MCF 10A (cell line): ENCODE data around the gene LIN28A. TPM values are rescaled to one million over a fixed set of nuclear protein-coding genes. Genes with fewer than 3 reads are reported as not detected.

Experiments
- BruUV-seq: library from RNA; stranded (reverse); fragments of 400-500 nt; replicated peaks from 2 replicates; lab custom pipeline; 2021; lab: Mats Ljungman, UMichigan
- CTCF ChIA-PET: fragments of 300-600 bp; sonication (Branson Sonifier 250); formaldehyde crosslinking; extraction: SDS; loops from one replicate; lab custom pipeline; 2021; ENCODE audit warnings: antibody characterized with exemption, inconsistent platforms; lab: Yijun Ruan, JAX
- POLR2A ChIA-PET: fragments of 300-600, 350-650 bp; sonication (Branson Sonifier 250); formaldehyde crosslinking; extraction: SDS; loops from one replicate; lab custom pipeline; 2020; ENCODE audit warnings: antibody characterized with exemption, inconsistent platforms; lab: Yijun Ruan, JAX
- DNase-seq: peaks from one replicate; pipeline ENCODE4 v3.0.0-alpha.2; 2018; ENCODE audit not compliant: unreplicated experiment
- H3K27ac Mint-ChIP-seq: one replicate; pipeline ENCODE4 v1.8.0; 2022; ENCODE audit warnings: mild to moderate bottlenecking, low read depth, mixed read lengths; ENCODE audit not compliant: unreplicated experiment
- H3K27me3 Mint-ChIP-seq: one replicate; pipeline ENCODE4 v1.8.0; 2022; ENCODE audit warnings: mixed read lengths; ENCODE audit not compliant: insufficient read depth, unreplicated experiment
- H3K36me3 Mint-ChIP-seq: one replicate; pipeline ENCODE4 v1.8.0; 2022; ENCODE audit warnings: mild to moderate bottlenecking, moderate library complexity, mixed read lengths; ENCODE audit not compliant: insufficient read depth, unreplicated experiment
- H3K4me1 Mint-ChIP-seq: one replicate; pipeline ENCODE4 v1.8.0; 2022; ENCODE audit warnings: mixed read lengths; ENCODE audit not compliant: insufficient read depth, unreplicated experiment
- H3K4me3 Mint-ChIP-seq: one replicate; pipeline ENCODE4 v1.8.0; 2022; ENCODE audit warnings: mild to moderate bottlenecking, moderate library complexity, mixed read lengths; ENCODE audit not compliant: unreplicated experiment
- H3K9me3 Mint-ChIP-seq: one replicate; pipeline ENCODE4 v1.8.0; 2022; ENCODE audit warnings: mixed read lengths; ENCODE audit not compliant: unreplicated experiment
- intact Hi-C: fragments of 100-400 bp; cut with micrococcal nuclease; formaldehyde crosslinking; loops from 2 replicates; pipeline ENCODE4 v1.14.1; 2022
- total RNA-seq: library from RNA; stranded (reverse); gene quantifications from 2 replicates; pipeline ENCODE4 v1.2.3, GENCODE V29; 2022
- TF ChIP-seq, protein P1 (sequence below): fragments of 200-600 bp; IDR thresholded peaks from one replicate; pipeline ENCODE4 v1.8.0; 2022; ENCODE audit warnings: antibody characterized with exemption, mild to moderate bottlenecking; ENCODE audit not compliant: unreplicated experiment

LIN28A gene
- total RNA-seq, 1 experiment from 2014 or later = not detected

GRCh38 chr1:26395754-26396153, 14.9 kb upstream of the LIN28A start:
- H3K9me3 Mint-ChIP-seq = no peaks in the 10 kb centered on the region

DNA sequence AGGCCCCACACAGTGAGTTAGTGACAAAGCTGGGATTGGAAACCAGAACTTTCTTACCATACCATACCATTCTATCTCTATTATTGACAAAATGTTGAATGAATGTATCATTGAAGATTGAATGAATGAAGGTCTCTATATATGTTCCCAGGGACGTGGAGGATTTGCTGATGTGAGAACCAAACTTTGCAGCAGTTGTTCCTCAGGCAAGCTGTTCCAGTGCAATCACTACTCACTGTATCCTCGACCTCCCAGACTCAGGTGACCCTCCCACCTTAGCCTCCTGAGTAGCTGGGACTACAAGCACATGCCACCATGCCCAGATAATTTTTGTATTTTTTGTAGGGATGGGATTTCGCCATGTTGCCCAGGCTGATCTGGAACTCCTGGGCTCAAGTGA, 11.6 kb upstream of the LIN28A start:
- ChIA-PET POLR2A (no interaction called here), CTCF (interaction anchor here (0.7 to 1.1 kb wide), 2 partner anchors 77 to 141 kb away, joined by 3 read pairs; no protein-coding TSS in a partner anchor)
- TF ChIP-seq, protein P1, sequence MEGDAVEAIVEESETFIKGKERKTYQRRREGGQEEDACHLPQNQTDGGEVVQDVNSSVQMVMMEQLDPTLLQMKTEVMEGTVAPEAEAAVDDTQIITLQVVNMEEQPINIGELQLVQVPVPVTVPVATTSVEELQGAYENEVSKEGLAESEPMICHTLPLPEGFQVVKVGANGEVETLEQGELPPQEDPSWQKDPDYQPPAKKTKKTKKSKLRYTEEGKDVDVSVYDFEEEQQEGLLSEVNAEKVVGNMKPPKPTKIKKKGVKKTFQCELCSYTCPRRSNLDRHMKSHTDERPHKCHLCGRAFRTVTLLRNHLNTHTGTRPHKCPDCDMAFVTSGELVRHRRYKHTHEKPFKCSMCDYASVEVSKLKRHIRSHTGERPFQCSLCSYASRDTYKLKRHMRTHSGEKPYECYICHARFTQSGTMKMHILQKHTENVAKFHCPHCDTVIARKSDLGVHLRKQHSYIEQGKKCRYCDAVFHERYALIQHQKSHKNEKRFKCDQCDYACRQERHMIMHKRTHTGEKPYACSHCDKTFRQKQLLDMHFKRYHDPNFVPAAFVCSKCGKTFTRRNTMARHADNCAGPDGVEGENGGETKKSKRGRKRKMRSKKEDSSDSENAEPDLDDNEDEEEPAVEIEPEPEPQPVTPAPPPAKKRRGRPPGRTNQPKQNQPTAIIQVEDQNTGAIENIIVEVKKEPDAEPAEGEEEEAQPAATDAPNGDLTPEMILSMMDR = no peak
- BruUV-seq = no TSS peak
- H3K9me3 Mint-ChIP-seq = no peaks in the 10 kb centered on the region
- no peaks in the 10 kb centered on the region for H3K27me3 Mint-ChIP-seq
- peaks cover 6% of the 10 kb centered on the region for H3K4me1 Mint-ChIP-seq
- no peak overlapping the region for H3K4me3 Mint-ChIP-seq
- no peak overlapping the region for H3K27ac Mint-ChIP-seq
- no peaks in the 10 kb centered on the region for H3K36me3 Mint-ChIP-seq
- intact Hi-C loops = no loop called here
- DNase-seq = no peak

More at GRCh38 chr1:26395754-26396153, 14.9 kb upstream of the LIN28A start:
- no peak for DNase-seq
- TF ChIP-seq, protein P1 = no peak
- no TSS peak for BruUV-seq
- Mint-ChIP-seq H3K4me3 (no peak overlapping the region), H3K27me3 (no peaks in the 10 kb centered on the region), H3K36me3 (no peaks in the 10 kb centered on the region), H3K4me1 (peaks cover 6% of the 10 kb centered on the region), H3K27ac (no peak overlapping the region)
- POLR2A ChIA-PET = interaction anchor here (0.7 kb wide), 1 partner anchor 59 kb away, joined by 3 read pairs; no protein-coding TSS in a partner anchor
- CTCF ChIA-PET = interaction anchor here (0.6 to 3.7 kb wide), 9 partner anchors 17 to 412 kb away, joined by 3 to 16 read pairs (median 3); no protein-coding TSS in a partner anchor
- intact Hi-C loops = no loop called here

DNA sequence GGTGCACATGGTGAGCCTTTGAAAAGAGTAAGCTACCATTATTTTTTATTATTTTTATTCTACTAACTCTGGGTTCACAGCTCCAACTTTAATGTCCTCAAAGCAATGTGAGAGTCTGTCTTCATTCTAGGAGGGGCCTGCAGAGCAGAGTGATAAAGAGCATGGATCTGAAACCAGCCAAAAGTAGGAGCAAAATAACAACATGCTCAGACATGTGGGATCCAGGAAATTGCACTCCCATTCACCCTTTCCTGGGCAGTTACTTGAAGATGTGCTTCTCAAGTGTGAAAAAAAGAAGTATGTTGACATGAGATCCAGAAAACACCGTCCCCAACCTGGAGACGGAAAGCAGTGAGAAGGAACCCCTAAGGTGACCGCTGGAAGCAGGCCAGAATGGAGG, 8.7 kb upstream of the LIN28A start:
- CTCF ChIA-PET = interaction anchor here (0.7 to 1.2 kb wide), 4 partner anchors 10 to 399 kb away, joined by 3 to 6 read pairs (median 3); no protein-coding TSS in a partner anchor

GRCh38 chr1:26403656-26404055, 7.0 kb upstream of the LIN28A start:
- BruUV-seq = no TSS peak
- TF ChIP-seq, protein P1 = no peak
- intact Hi-C loops = no loop called here
- Mint-ChIP-seq H3K4me1 (peaks cover 8% of the 10 kb centered on the region), H3K9me3 (no peaks in the 10 kb centered on the region), H3K27me3 (peaks cover 6% of the 10 kb centered on the region), H3K27ac (no peak overlapping the region), H3K36me3 (no peaks in the 10 kb centered on the region), H3K4me3 (no peak overlapping the region)
- ChIA-PET POLR2A (no interaction called here), CTCF (interaction anchor here (3.8 kb wide), 1 partner anchor 13 kb away, joined by 26 read pairs; no protein-coding TSS in a partner anchor)
- DNase-seq = no peak

More for the DNA sequence above, 8.7 kb upstream of the LIN28A start:
- no peaks in the 10 kb centered on the region for H3K9me3 Mint-ChIP-seq
- no peaks in the 10 kb centered on the region for H3K36me3 Mint-ChIP-seq
- intact Hi-C loops = no loop called here
- no peak overlapping the region for H3K27ac Mint-ChIP-seq
- no peak for DNase-seq
- H3K4me3 Mint-ChIP-seq = no peak overlapping the region
- POLR2A ChIA-PET = interaction anchor here (1.1 kb wide), 1 partner anchor 24 kb away, joined by 3 read pairs; no protein-coding TSS in a partner anchor
- no peaks in the 10 kb centered on the region for H3K27me3 Mint-ChIP-seq
- H3K4me1 Mint-ChIP-seq = peaks cover 6% of the 10 kb centered on the region
- TF ChIP-seq, protein P1 = no peak
- BruUV-seq = no TSS peak
